Hindlimb muscle (tissue), 1 donor: Measurements from ENCODE around the gene OSCP1. TPM values are rescaled to one million over a fixed set of nuclear protein-coding genes. Genes with fewer than 3 reads are reported as not detected.
A peak's percentile ranks its signal among the peaks of the same experiment; 100 is the strongest.

Experiments
- DNase-seq: peaks from one replicate; pipeline ENCODE4 v3.0.0-alpha.2; 2013
- polyA plus RNA-seq: library from polyadenylated mRNA; unstranded; fragments of 120-200 nt; gene quantifications from one replicate; pipeline ENCODE4 v1.2.1, GENCODE V29; 2013; ENCODE audit not compliant: insufficient read length

The OSCP1 gene
- polyA plus RNA-seq, 1 donor: 5.4 TPM

- DNase-seq: no peak
Observed at GRCh38 chr1:36381405-36381804, 68.8 kb downstream of the OSCP1 start.

- DNase-seq: no peak
Observed at GRCh38 chr1:36380782-36381181, 69.5 kb downstream of the OSCP1 start.

GRCh38 chr1:36380143-36380619 is 70.1 kb downstream of the OSCP1 start:
- DNase-seq: no peak

GRCh38 chr1:36377791-36378492 is 72.3 kb downstream of the OSCP1 start:
- DNase-seq: peak; percentile 32

- DNase-seq: no peak
Observed at GRCh38 chr1:36372617-36373016, 77.6 kb downstream of the OSCP1 start.

- peak; percentile 73 for DNase-seq
Observed at GRCh38 chr1:36369061-36369861, 81.0 kb downstream of the OSCP1 start.

Other genes with a start within 250 kb of the OSCP1 start
- gene THRAP3, start 226.0 kb downstream of the OSCP1 start, polyA plus RNA-seq: 99.8 TPM
- gene SH3D21, start 144.1 kb downstream of the OSCP1 start, polyA plus RNA-seq: 3.4 TPM
- 34.8 TPM for gene EVA1B, start 126.8 kb downstream of the OSCP1 start, polyA plus RNA-seq
- gene STK40, start 64.5 kb downstream of the OSCP1 start, polyA plus RNA-seq: 22.3 TPM
- gene LSM10, start 52.5 kb downstream of the OSCP1 start, polyA plus RNA-seq: 23.5 TPM
- 60.5 TPM for gene MRPS15, start 13.9 kb upstream of the OSCP1 start, polyA plus RNA-seq
- gene CSF3R, start 32.5 kb upstream of the OSCP1 start, polyA plus RNA-seq: 3.8 TPM